K562 (cell line): ENCODE results near the gene SKIC3. TPM values are rescaled to one million over a fixed set of nuclear protein-coding genes. Genes with fewer than 3 reads are reported as not detected.
A peak's percentile ranks its signal among the peaks of the same experiment; 100 is the strongest.

Source experiments
- BCOR ChIP-seq: fragments of 450-650 bp; IDR thresholded peaks from 2 replicates; pipeline ENCODE4 v1.6.1; 2016
- FIP1L1 ChIP-seq: fragments of 200-400 bp; formaldehyde crosslinking; IDR thresholded peaks from 2 replicates; pipeline ENCODE4 v1.6.1; 2018; ENCODE audit warnings: mild to moderate bottlenecking, low read depth, low read length; ENCODE audit not compliant: poor library complexity, severe bottlenecking
- HEY1 ChIP-seq: fragments of 250-450 bp; sonication (Bioruptor Pico); IDR thresholded peaks from 2 replicates; pipeline ENCODE4 v1.5.0; 2020; ENCODE audit warnings: mild to moderate bottlenecking, moderate library complexity, borderline replicate concordance
- JUN ChIP-seq, 2 experiments: sonication (generic) in 1 of 2; formaldehyde crosslinking in 1 of 2; IDR thresholded peaks; 2 replicates each; pipeline versions ENCODE4 v1.6.1 to v1.8.0; 2012 to 2022; ENCODE audit warnings: borderline replicate concordance in 2 of 2, mild to moderate bottlenecking in 2 of 2, improper control_type of control experiment in 1 of 2, low read depth in 1 of 2, low read length in 1 of 2, missing genetic modification reagents in 1 of 2
- SMARCE1 ChIP-seq: fragments of 450-650 bp; IDR thresholded peaks from 2 replicates; pipeline ENCODE4 v1.7.1; 2016; ENCODE audit warnings: mild to moderate bottlenecking
- polyA plus RNA-seq, 8 experiments: library from polyadenylated mRNA; depleted of rRNA in 4 of 8; stranded (reverse) in 5 of 8; unstranded in 3 of 8; fragments of >200 nt; fragmentation: Nextera tagmentation in 2 of 8; fragmentation: Illumina TruSeq in 1 of 8; extraction: Ambion mirVana in 2 of 8; extraction: Trizol in 1 of 8; gene quantifications; 2 replicates each; pipeline versions ENCODE4 v1.2.1 to v1.2.3, GENCODE V29; 2011 to 2014; ENCODE audit warnings: inconsistent platforms in 1 of 8, missing spikeins in 1 of 8
- total RNA-seq, 7 experiments: library from RNA; depleted of rRNA in 6 of 7; stranded (reverse); fragments of >200 nt in 6 of 7; fragmentation: Illumina TruSeq in 2 of 7; extraction: Trizol in 2 of 7; gene quantifications; 2 replicates each; pipeline versions ENCODE4 v1.2.1 to v1.2.3, GENCODE V29; 2011 to 2021; ENCODE audit warnings: low replicate concordance in 1 of 7
- TF ChIP-seq, protein P1 (sequence below): fragments of 250-450 bp; sonication (Bioruptor Pico); IDR thresholded peaks from 2 replicates; pipeline ENCODE4 v1.4.0; 2020
- TF ChIP-seq, protein P2 (sequence below): fragments of 200-800 bp; sonication (Bioruptor generic); IDR thresholded peaks from 2 replicates; pipeline ENCODE4 v1.6.1; 2017; ENCODE audit warnings: missing genetic modification characterization, missing compliant biosample characterization
- TF ChIP-seq, protein P3 (sequence below): fragments of 250-450 bp; sonication (Bioruptor Pico); IDR thresholded peaks from 2 replicates; pipeline ENCODE4 v1.5.0; 2021; ENCODE audit warnings: mild to moderate bottlenecking, borderline replicate concordance
- TF ChIP-seq, protein P4 (sequence below): sonication (generic); formaldehyde crosslinking; IDR thresholded peaks from 2 replicates; pipeline ENCODE4 v1.8.0; 2022; ENCODE audit warnings: missing genetic modification reagents, mild to moderate bottlenecking, borderline replicate concordance

Gene SKIC3
- total and polyA plus RNA-seq, 9 of the 15 experiments (the other 6 are each of a cell fraction or from before 2014, with no cell fraction given) = 30.7 to 72.4 (median 44.1) TPM

DNA sequence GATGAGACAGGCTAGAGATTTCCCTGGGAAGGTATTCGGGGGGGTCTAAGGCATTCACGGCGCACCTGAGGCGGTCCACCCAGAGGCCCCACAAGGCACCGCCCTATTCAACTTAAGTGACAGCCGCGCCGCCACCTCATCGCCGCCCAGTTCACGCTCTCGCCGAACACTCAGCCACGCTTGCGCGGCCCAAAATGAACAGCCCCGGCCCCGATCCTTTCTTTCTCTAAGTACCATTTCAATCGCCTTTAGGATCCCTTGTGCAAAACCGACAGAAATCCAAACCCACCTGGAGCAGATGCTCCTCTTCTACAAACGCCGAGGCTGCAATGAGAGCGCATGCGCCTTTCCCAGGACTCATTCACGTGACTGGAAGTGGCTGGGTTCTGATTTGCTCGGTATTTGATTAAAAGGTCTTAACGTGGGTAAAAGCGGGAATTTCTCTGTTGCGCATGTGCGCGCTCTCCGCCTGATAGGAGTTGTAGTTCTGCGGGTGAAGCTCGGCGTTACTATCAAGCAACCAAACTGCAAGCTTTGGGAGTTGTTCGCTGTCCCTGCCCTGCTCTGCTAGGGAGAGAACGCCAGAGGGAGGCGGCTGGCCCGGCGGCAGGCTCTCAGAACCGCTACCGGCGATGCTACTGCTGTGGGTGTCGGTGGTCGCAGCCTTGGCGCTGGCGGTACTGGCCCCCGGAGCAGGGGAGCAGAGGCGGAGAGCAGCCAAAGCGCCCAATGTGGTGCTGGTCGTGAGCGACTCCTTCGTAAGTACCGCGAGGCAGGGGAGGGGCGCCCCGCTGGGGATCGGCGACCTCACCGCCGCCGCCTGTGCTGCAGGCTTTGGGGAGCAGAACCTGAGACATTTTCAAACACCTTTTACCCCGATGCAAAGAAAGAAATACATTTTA is at the start of gene SKIC3, which contains the start of gene ARSK (continued):
- TF ChIP-seq, protein P1, sequence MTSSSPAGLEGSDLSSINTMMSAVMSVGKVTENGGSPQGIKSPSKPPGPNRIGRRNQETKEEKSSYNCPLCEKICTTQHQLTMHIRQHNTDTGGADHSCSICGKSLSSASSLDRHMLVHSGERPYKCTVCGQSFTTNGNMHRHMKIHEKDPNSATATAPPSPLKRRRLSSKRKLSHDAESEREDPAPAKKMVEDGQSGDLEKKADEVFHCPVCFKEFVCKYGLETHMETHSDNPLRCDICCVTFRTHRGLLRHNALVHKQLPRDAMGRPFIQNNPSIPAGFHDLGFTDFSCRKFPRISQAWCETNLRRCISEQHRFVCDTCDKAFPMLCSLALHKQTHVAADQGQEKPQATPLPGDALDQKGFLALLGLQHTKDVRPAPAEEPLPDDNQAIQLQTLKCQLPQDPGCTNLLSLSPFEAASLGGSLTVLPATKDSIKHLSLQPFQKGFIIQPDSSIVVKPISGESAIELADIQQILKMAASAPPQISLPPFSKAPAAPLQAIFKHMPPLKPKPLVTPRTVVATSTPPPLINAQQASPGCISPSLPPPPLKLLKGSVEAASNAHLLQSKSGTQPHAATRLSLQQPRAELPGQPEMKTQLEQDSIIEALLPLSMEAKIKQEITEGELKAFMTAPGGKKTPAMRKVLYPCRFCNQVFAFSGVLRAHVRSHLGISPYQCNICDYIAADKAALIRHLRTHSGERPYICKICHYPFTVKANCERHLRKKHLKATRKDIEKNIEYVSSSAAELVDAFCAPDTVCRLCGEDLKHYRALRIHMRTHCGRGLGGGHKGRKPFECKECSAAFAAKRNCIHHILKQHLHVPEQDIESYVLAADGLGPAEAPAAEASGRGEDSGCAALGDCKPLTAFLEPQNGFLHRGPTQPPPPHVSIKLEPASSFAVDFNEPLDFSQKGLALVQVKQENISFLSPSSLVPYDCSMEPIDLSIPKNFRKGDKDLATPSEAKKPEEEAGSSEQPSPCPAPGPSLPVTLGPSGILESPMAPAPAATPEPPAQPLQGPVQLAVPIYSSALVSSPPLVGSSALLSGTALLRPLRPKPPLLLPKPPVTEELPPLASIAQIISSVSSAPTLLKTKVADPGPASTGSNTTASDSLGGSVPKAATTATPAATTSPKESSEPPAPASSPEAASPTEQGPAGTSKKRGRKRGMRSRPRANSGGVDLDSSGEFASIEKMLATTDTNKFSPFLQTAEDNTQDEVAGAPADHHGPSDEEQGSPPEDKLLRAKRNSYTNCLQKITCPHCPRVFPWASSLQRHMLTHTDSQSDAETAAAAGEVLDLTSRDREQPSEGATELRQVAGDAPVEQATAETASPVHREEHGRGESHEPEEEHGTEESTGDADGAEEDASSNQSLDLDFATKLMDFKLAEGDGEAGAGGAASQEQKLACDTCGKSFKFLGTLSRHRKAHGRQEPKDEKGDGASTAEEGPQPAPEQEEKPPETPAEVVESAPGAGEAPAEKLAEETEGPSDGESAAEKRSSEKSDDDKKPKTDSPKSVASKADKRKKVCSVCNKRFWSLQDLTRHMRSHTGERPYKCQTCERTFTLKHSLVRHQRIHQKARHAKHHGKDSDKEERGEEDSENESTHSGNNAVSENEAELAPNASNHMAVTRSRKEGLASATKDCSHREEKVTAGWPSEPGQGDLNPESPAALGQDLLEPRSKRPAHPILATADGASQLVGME (CRISPR knock-in tag) = 0 out of 2 replicates have a peak, but pooled peaks have one; percentile 9
- TF ChIP-seq JUN (IDR thresholded peaks at IDR 0.05; ENCODE audit: borderline replicate concordance, low read depth, low read length) (peak; percentile 42; the same call in 1 of the 2 replicates), JUN (CRISPR knock-in tag; IDR thresholded peaks at IDR 0.05; ENCODE audit: borderline replicate concordance) (0 out of 2 replicates have a peak, but pooled peaks have one; percentile 48), HEY1 (CRISPR knock-in tag) (no peak), BCOR (0 out of 2 replicates have a peak, but pooled peaks have one; percentile 17), SMARCE1 (peak; percentile 21; the same call in 1 of the 2 replicates), FIP1L1 (no peak)
- TF ChIP-seq, protein P2, sequence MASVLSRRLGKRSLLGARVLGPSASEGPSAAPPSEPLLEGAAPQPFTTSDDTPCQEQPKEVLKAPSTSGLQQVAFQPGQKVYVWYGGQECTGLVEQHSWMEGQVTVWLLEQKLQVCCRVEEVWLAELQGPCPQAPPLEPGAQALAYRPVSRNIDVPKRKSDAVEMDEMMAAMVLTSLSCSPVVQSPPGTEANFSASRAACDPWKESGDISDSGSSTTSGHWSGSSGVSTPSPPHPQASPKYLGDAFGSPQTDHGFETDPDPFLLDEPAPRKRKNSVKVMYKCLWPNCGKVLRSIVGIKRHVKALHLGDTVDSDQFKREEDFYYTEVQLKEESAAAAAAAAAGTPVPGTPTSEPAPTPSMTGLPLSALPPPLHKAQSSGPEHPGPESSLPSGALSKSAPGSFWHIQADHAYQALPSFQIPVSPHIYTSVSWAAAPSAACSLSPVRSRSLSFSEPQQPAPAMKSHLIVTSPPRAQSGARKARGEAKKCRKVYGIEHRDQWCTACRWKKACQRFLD (CRISPR knock-in tag) = 0 out of 2 replicates have a peak, but pooled peaks have one; percentile 52
- TF ChIP-seq, protein P3, sequence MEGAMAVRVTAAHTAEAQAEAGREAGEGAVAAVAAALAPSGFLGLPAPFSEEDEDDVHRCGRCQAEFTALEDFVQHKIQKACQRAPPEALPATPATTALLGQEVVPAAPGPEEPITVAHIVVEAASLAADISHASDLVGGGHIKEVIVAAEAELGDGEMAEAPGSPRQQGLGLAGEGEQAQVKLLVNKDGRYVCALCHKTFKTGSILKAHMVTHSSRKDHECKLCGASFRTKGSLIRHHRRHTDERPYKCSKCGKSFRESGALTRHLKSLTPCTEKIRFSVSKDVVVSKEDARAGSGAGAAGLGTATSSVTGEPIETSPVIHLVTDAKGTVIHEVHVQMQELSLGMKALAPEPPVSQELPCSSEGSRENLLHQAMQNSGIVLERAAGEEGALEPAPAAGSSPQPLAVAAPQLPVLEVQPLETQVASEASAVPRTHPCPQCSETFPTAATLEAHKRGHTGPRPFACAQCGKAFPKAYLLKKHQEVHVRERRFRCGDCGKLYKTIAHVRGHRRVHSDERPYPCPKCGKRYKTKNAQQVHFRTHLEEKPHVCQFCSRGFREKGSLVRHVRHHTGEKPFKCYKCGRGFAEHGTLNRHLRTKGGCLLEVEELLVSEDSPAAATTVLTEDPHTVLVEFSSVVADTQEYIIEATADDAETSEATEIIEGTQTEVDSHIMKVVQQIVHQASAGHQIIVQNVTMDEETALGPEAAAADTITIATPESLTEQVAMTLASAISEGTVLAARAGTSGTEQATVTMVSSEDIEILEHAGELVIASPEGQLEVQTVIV (CRISPR knock-in tag) = no peak
- TF ChIP-seq, protein P4, sequence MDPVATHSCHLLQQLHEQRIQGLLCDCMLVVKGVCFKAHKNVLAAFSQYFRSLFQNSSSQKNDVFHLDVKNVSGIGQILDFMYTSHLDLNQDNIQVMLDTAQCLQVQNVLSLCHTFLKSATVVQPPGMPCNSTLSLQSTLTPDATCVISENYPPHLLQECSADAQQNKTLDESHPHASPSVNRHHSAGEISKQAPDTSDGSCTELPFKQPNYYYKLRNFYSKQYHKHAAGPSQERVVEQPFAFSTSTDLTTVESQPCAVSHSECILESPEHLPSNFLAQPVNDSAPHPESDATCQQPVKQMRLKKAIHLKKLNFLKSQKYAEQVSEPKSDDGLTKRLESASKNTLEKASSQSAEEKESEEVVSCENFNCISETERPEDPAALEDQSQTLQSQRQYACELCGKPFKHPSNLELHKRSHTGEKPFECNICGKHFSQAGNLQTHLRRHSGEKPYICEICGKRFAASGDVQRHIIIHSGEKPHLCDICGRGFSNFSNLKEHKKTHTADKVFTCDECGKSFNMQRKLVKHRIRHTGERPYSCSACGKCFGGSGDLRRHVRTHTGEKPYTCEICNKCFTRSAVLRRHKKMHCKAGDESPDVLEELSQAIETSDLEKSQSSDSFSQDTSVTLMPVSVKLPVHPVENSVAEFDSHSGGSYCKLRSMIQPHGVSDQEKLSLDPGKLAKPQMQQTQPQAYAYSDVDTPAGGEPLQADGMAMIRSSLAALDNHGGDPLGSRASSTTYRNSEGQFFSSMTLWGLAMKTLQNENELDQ (CRISPR knock-in tag) = no peak
- TF ChIP-seq, all 486 proteins: peak for 171
